Measurements from ENCODE around the gene PTPRCAP. TPM values are rescaled to one million over a fixed set of nuclear protein-coding genes. Genes with fewer than 3 reads are reported as not detected.

Gene PTPRCAP
- total and polyA plus RNA-seq, 7 donors: 0.71 to 129 (median 2.8) TPM

- WGBS, 2 donors: 34 to 53% methylated on average over 13 of the region's 13 CpGs
- TF ChIP-seq EP300 (IDR thresholded peaks at IDR 0.05) (no peak), POLR2AphosphoS5 (IDR thresholded peaks at IDR 0.05) (no peak), CTCF (IDR thresholded peaks at IDR 0.05) (no peak)
- peak overlapping the region in 1 of 4 donors; percentile 1 for H3K27ac ChIP-seq
- H3K9me3 ChIP-seq: no peaks in the 10 kb centered on the region
- no peaks in the 10 kb centered on the region for H3K27me3 ChIP-seq
- no peak overlapping the region for H3K4me3 ChIP-seq
- peak; percentile 67 for DNase-seq
- H3K4me1 ChIP-seq: peaks cover 0 to 54% (median 34%) of the 10 kb centered on the region in 4 donors
- intact Hi-C loops (cut with DNase I): no loop called here
- peaks cover 23 to 63% (median 30%) of the 10 kb centered on the region in 4 donors for H3K36me3 ChIP-seq
Measured at GRCh38 chr11:67396587-67397389, 40.7 kb downstream of the PTPRCAP start.

GRCh38 chr11:67396259-67396581 is 41.3 kb downstream of the PTPRCAP start:
- TF ChIP-seq CTCF (IDR thresholded peaks at IDR 0.05): no peak
- TF ChIP-seq POLR2A (IDR thresholded peaks at IDR 0.05): no peak
- no peak for TF ChIP-seq POLR2AphosphoS5 (IDR thresholded peaks at IDR 0.05)
- no peak for TF ChIP-seq EP300 (IDR thresholded peaks at IDR 0.05)
- 92 to 95% methylated on average over 7 of the region's 7 CpGs for WGBS, 2 donors
- Histone ChIP-seq H3K27me3 (no peaks in the 10 kb centered on the region), H3K27ac (no peak overlapping the region), H3K9me3 (no peaks in the 10 kb centered on the region), H3K36me3 (peaks cover 23 to 63% (median 30%) of the 10 kb centered on the region in 4 donors), H3K4me1 (peaks cover 0 to 57% (median 35%) of the 10 kb centered on the region in 4 donors), H3K4me3 (no peak overlapping the region)
- intact Hi-C loops (cut with DNase I): no loop called here
- DNase-seq: no peak

- Histone ChIP-seq H3K27ac (no peak overlapping the region), H3K27me3 (no peaks in the 10 kb centered on the region), H3K4me1 (peaks cover 0 to 60% (median 37%) of the 10 kb centered on the region in 4 donors), H3K4me3 (no peak overlapping the region), H3K9me3 (no peaks in the 10 kb centered on the region), H3K36me3 (peaks cover 23 to 63% (median 30%) of the 10 kb centered on the region in 4 donors)
- intact Hi-C loops (cut with DNase I): no loop called here
- DNase-seq: no peak
- no peak for TF ChIP-seq POLR2A (IDR thresholded peaks at IDR 0.05)
- TF ChIP-seq EP300 (IDR thresholded peaks at IDR 0.05): no peak
- no peak for TF ChIP-seq POLR2AphosphoS5 (IDR thresholded peaks at IDR 0.05)
- no peak for TF ChIP-seq CTCF (IDR thresholded peaks at IDR 0.05)
- WGBS, 2 donors: 86 to 92% methylated on average over 19 of the region's 19 CpGs
Measured at GRCh38 chr11:67395555-67396258, 41.8 kb downstream of the PTPRCAP start.

DNA sequence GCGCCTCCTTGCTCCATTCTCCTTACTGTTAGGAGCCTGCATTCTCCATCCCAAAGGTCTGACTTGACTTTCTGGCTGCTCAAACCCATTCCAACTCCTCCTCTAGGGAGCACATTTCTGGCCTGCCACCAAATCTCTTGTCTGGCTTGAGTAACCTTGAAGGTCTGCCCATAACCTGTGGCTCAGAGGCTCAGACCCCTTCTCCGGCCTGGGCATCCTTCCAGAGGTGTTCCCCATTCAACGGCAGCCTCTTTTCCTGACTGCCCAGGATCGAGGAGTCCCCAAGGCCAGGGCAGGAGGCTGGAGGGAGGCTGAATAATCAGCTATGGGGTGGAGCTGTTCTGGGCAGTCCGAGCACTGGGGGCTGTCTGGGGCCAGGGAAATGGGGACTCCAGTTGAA is 43.5 kb downstream of the PTPRCAP start:
- TF ChIP-seq EP300 (IDR thresholded peaks at IDR 0.05) (no peak), POLR2AphosphoS5 (IDR thresholded peaks at IDR 0.05) (no peak)
- Histone ChIP-seq H3K4me1 (peaks cover 0 to 50% (median 23%) of the 10 kb centered on the region in 4 donors), H3K36me3 (peaks cover 17 to 54% (median 23%) of the 10 kb centered on the region in 4 donors), H3K4me3 (no peak overlapping the region), H3K27ac (no peak overlapping the region), H3K9me3 (no peaks in the 10 kb centered on the region), H3K27me3 (no peaks in the 10 kb centered on the region)
- intact Hi-C loops (cut with DNase I): no loop called here
- no peak for DNase-seq
- WGBS, 2 donors: 86 to 92% methylated on average over 5 of the region's 5 CpGs

GRCh38 chr11:67393437-67393836 is 44.0 kb downstream of the PTPRCAP start:
- H3K27me3 ChIP-seq: no peaks in the 10 kb centered on the region
- peaks cover 0 to 48% (median 19%) of the 10 kb centered on the region in 4 donors for H3K4me1 ChIP-seq
- no peaks in the 10 kb centered on the region for H3K9me3 ChIP-seq
- 93 to 94% methylated on average over 18 of the region's 18 CpGs for WGBS, 2 donors
- no peak for TF ChIP-seq CTCF (IDR thresholded peaks at IDR 0.05)
- intact Hi-C loops (cut with DNase I): no loop called here
- DNase-seq: no peak
- peaks cover 11 to 49% (median 18%) of the 10 kb centered on the region in 4 donors for H3K36me3 ChIP-seq
- H3K27ac ChIP-seq: no peak overlapping the region
- no peak overlapping the region for H3K4me3 ChIP-seq
